GM10847 (cell line): ENCODE measurements around the gene MAPK14.

Experiments used
- POLR2A ChIP-seq: IDR thresholded peaks from 2 replicates; pipeline ENCODE4 v1.6.1; 2011; ENCODE audit not compliant: insufficient read length; ENCODE audit errors: extremely low read depth

Gene MAPK14

DNA sequence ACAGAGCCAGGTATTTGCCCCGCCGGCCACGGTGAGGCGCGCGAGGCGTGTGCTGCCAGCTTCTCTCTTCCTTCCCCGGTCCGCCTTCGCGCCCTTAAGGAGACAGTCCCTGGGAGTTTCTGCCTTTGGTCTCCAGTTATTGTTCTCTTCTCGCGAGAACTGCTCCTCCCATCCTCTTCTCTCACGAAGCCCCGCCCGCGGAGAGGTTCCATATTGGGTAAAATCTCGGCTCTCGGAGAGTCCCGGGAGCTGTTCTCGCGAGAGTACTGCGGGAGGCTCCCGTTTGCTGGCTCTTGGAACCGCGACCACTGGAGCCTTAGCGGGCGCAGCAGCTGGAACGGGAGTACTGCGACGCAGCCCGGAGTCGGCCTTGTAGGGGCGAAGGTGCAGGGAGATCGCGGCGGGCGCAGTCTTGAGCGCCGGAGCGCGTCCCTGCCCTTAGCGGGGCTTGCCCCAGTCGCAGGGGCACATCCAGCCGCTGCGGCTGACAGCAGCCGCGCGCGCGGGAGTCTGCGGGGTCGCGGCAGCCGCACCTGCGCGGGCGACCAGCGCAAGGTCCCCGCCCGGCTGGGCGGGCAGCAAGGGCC lies at the start of gene MAPK14:
Gene MAPK14 (plus strand): TSS at position 308 of the 587 bp plus-strand sequence. CDS start 350 bp downstream, outside the sequence.
- peak; percentile 93 for TF ChIP-seq POLR2A

DNA sequence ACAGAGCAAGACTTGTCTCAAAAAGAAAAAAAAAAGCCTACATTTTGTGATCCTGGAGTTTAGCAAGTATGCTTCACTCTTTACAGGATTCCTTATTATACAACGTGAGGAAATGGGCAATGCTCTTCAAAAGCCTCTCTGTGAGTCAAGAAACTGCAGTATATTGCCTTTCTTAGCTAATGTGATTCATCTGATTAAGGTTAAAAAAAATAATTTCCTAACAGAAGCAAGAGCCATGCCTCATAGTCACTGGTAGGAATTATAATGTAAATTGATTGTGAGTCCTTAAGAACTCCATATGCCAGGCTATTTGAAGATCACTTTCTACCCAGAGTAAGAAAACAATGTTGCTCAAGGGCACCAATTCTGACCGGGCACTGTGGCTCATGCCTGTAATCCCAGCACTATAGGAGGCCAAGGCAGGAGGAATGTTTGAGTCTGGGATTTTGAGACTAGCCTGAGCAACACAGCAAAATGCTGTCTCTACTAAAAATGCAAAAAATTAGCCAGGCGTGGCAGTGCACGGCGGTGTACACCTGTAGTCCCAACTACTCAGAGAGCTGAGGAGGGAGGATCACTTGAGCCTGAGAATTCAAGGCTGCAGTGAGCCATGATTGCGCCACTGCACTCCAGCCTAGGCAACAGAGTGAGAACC lies 46.5 kb upstream of the MAPK14 start:
- TF ChIP-seq POLR2A = no peak

DNA sequence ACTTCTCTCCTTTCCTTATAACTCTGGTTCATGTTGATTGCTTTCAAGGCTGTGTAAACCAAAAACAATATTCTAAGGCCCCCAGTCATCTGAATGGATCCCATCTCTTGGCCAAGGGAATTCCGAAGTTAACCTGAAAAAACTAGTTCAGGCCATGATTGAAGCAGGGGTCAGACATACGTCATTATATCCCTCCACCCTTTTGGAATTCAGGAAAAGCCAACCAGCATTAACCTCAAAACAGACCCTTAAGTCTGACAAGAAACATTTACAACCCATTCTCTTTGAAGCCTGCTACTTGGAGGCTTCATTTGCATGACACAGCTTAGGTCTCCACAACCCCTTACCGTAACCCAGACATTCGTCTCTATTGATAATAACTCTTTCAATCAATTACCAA lies 42.9 kb upstream of the MAPK14 start:
- no peak for TF ChIP-seq POLR2A

DNA sequence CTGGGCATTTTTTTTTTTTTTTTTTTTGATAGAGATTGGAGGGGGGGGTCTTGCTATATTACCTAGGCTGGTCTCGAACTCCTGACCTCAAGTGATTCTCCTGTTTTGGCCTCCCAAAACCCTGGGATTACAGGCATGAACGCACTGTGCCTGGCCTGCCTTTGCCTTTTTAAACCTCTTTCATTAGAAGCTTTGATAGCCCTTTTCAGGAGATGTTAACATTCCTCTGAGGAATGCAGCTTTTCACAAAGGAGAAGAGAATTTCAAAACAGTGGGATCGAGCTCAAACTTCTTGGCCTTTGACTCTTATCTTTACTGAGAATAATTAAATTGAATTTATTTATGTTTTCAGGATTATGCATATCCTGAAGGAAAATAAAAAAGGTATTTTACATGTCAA lies 34.5 kb upstream of the MAPK14 start:
- no peak for TF ChIP-seq POLR2A

DNA sequence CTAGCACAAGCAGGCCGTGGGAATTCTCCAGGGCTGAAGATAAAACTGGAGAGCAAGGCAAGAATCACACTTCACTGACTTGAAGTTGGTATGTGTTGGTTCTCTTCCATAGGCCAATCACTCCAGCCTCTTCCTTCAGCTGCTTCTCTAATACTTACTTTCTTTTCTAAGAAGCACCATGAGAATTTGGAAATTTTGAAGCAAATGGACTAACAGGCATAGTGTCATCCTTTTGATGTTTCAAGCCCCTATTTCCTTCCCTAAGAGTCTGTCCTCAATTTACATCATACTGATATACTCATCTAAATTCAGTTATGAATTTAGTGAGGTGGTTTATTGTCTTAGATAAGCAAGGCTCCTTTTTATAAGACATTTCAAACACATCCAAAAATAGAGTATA lies 27.2 kb upstream of the MAPK14 start:
- no peak for TF ChIP-seq POLR2A

DNA sequence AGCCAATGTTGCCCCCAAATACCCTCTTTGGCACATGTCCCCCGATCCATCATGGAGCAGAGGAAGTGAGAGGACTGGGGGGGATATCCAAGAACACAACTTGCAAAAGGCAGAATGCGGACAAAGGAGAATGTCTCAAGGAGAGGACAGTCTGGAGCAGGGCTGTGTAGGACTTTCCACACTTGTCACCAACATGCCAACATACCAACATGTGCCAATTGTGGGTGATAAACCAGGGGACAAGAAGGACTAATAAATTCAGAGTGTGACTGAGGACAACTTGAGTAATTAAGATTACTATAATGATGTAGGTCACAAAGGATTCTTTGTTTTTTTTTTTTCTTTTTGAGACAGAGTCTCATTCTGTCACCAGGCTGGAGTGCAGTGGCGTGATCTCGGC lies 11.9 kb upstream of the MAPK14 start:
- TF ChIP-seq POLR2A = no peak

DNA sequence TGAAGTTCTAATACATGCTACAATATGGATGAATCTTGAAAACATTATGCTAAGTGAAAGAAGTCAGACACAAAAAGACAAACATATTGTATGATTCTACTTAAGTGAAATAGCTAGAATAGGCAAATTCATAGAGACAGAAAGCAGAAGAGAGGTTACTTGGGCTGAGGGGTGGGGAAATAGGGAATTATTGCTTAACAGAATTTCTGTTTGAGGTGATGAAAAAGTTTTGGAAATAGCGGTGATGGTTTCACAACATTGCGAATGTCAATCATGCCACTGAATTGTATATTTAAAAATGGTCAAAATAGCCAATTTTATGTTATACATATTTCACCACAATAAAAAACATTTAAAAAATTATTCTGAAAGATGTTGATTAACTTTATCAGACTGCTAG lies 9.3 kb upstream of the MAPK14 start:
- no peak for TF ChIP-seq POLR2A

DNA sequence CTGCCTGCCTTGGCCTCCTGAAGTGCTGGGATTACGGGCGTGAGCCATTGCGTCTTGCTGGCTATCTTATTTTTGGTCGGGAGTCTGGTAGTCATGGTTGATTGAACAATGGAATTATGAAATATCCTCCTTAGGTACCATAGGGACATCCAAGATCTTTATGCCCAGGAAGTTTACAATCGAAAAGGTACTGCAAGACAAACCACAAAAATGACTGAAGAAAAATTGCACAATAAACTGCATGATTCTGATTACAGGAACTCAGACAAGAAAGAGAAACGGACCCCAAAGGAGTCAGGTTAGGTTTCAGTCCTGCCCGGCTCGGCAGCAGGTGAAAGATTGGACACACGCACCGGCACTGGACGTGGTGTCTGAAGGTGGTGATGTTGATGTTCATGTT lies 8.4 kb upstream of the MAPK14 start:
- no peak for TF ChIP-seq POLR2A

DNA sequence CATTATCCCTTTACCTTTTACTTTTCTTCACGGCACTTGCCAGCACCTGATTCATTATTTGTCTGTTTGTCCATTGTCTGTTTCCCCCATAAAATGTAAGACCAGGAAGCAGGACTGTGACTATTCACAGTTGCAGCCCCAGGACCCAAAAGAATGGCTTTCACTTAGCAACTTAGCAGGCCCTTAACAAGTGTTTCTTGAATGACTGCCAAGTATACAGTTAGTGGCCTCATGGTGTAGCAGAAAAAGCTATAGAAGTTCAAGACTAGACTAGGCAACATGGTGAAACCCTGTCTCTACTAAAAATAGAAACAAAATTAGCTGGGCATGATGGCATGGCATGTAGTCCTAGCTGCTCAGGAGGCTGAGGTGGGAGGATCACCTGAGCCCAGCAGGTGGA lies 7.5 kb upstream of the MAPK14 start:
- no peak for TF ChIP-seq POLR2A

DNA sequence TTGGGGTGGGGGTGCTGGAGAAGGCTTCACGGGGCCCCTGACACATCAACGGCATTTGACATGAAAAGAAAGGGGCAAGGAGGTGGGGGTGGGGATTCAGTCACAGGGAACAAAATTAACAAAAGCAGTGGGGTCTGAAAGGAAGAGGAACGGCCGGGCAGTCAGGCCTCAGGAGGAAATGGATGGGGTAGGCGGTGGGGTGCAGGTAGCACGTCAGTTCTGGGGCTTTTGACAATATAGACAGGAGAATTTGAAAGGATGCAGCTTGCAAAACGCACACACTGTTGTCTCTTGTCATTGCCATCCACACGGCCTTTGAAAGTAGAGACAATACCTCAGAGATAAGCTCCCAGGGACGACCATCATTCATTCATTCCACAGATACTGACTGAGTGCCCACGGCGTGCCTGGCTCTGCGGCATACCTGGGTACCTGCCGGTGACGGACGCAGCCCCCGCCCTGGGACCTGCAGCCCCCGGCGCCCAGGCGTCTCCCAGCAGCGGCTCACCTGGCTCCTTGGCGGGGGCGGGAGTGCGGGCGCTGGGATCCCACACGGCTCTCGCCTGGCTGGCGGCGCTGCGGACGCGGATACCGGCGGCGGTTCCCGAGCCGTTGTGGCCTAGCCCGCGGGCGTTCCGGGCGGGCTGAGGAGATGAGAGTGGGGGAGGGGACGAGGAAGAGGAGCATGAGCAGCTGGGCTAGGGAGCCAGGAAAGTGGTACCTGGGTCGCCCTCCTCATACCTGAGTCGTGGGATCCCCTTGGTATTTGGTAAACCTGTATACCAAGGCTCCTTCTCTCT lies 3.4 kb upstream of the MAPK14 start, which contains the start of gene SLC26A8:
Gene SLC26A8 (minus strand): TSS at position 646 of the 800 bp plus-strand sequence. CDS start 4,934 bp downstream, outside the sequence.
- TF ChIP-seq POLR2A = no peak

DNA sequence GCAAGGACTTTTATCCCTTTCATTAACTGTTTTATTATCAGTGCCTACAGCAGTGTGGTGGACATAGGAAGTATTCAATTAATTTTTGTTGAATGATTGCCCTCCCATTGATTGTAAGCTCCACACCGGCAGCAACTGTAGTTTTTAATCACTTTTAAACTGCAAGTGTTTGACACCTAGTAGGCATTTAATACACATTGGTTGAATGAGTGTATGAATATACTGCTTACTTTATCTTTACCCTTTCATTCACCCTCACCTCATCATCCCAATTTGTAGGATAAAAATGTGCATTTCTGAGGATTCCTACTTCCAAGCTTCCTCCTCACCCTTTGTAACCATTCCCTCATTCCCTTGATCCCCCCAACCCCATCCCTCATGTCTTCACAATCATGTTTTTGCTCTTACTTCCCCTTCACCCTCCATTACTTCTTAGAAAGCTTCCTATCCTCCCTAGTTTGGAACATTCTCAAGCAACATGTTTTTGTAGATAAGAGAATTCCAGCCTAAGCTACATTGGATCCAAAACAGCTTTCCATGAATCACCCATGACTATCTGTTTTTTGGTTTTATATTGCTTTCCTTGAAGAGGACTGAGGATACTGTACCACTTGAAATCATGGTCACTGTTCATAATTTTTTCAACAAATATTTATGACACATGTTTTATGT lies 2.2 kb upstream of the MAPK14 start:
- TF ChIP-seq POLR2A = no peak

DNA sequence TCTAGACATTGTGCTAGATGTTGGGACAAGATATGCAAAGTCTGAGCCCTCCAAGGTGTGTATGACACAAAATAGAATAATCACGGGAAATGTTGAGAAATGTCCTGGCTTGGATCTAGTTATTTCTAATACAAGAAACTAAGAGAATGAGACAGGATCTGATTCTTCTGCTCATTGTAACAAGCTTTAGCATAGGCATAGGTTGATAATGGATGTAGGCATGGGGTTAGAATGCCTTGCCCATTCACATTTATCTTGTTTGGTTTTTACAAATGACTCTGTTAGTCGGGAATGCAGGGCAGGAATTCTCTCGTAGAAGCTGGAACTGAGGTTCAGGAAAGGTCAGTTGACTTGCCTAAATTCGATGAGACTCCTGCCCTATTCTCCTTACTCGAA lies 1.7 kb upstream of the MAPK14 start:
- TF ChIP-seq POLR2A = no peak

DNA sequence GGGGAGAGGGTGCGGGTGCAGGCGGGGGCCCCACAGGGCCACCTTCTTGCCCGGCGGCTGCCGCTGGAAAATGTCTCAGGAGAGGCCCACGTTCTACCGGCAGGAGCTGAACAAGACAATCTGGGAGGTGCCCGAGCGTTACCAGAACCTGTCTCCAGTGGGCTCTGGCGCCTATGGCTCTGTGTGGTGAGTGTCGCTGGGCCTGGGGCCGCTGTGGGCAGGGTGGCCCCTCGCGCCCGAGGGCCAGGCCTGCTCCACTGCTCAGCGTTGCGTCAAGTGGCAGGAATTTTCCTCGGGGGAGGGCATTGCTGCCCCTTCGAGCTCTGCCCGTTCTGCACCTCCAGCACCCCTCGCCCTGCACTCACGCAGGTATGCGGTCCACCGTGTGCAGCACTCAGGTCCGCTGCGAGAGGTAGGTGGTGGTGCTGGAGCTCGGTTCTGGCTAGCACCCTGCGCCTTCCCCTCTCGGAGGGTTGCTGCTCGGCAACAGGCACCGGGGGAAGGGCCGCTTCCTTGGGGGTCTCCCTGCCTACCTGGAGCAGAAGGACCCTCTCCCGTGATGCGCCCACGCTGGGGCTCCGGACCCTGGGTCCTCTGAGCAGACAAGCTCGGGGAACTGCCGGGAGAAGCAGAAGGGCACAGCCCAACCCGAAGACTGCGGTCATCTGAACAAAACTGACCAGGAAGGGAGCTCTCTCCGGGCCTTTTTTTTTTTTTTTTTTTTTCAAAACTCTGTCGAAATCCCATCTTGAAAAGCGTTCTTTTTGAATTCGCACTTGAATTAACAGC lies 674 bp downstream of the MAPK14 start:
- no peak for TF ChIP-seq POLR2A

DNA sequence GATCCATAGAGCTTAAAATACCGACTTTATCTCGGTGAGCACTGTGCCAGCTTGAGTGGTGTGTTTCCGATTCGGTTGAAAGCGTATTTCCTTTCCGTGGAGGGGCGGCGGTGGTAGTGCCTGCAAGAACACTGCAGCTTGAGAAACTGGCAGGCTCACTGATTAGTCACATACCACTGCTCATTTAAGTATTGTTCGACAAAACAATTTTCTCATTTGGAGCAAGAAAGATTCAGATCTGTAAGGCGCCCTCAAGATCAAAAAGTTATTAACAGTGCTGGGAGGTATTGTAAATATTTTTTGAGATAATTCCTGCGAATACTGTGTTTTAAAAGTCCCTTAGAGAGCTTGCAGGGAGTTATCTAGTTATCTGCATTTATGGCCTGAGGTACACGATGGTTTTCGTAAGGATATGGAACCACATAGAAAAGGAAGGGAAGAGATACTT lies 1.3 kb downstream of the MAPK14 start:
- no peak for TF ChIP-seq POLR2A

DNA sequence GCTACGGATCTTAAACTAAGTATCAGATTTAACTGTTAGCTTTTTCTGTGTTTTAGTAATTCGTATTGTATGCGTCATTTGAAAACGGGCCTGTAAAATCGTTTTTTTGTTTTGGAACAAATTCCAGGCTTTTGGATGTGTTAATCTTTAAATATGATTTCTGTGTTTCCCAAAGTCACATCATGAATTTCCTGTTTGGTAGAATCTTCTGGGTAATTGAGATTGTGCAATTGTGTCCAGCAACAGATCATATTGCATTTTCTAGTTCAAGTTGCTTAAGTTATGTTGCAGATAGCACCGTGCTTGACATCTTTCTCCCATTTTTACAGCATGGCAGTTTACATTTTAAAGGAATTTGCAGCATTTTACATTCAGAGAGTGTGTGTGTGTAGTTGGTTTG lies 1.9 kb downstream of the MAPK14 start:
- no peak for TF ChIP-seq POLR2A
